Stimulated activated CD8-positive, alpha-beta memory T cell treated with anti-CD3 and anti-CD28 coated beads, Interleukin-12 subunit alpha, Interleukin-12 subunit beta, amount 100 ng/mL, for 4 hours (primary cell): ENCODE data around the gene NEK5.
"Not testable (repeated sequence)": the region's sequence is repeated elsewhere in the genome, so short reads cannot be mapped to it uniquely, and the experiment has no call there.

Experiments used
- DNase-seq: peaks from one replicate; pipeline ENCODE4 v3.0.0-alpha.2; 2020; ENCODE audit warnings: low read depth

Gene NEK5

GRCh38 chr13:52136763-52137162 lies 7.9 kb upstream of the NEK5 start:
- DNase-seq: no peak

GRCh38 chr13:52130641-52131040 lies 1.8 kb upstream of the NEK5 start:
- DNase-seq: no peak

GRCh38 chr13:52127783-52128702 lies 830 bp downstream of the NEK5 start:
- peak; percentile 9 for DNase-seq

- no peak for DNase-seq
Observed at GRCh38 chr13:52127378-52127777, 1.5 kb downstream of the NEK5 start.

- no peak for DNase-seq
Observed at GRCh38 chr13:52125547-52125946, 3.3 kb downstream of the NEK5 start.

GRCh38 chr13:52118595-52118994 lies 10.3 kb downstream of the NEK5 start:
- DNase-seq: no peak

- no peak for DNase-seq
Observed at GRCh38 chr13:52118095-52118494, 10.8 kb downstream of the NEK5 start.

GRCh38 chr13:52112591-52112990 lies 16.3 kb downstream of the NEK5 start:
- no peak for DNase-seq

GRCh38 chr13:52109116-52109670 lies 19.7 kb downstream of the NEK5 start:
- DNase-seq: no peak

- no peak for DNase-seq
Observed at GRCh38 chr13:52105841-52106240, 23.0 kb downstream of the NEK5 start.

- DNase-seq: no peak
Observed at GRCh38 chr13:52104624-52105023, 24.2 kb downstream of the NEK5 start.

GRCh38 chr13:52103386-52103785 lies 25.5 kb downstream of the NEK5 start:
- no peak for DNase-seq

GRCh38 chr13:52102423-52102822 lies 26.4 kb downstream of the NEK5 start:
- not testable (repeated sequence) for DNase-seq

GRCh38 chr13:52097197-52097596 lies 31.7 kb downstream of the NEK5 start:
- no peak for DNase-seq

- DNase-seq: no peak
Observed at GRCh38 chr13:52096748-52097147, 32.1 kb downstream of the NEK5 start.

- no peak for DNase-seq
Observed at GRCh38 chr13:52096062-52096461, 32.8 kb downstream of the NEK5 start.

GRCh38 chr13:52092087-52092486 lies 36.8 kb downstream of the NEK5 start:
- no peak for DNase-seq

- no peak for DNase-seq
Observed at GRCh38 chr13:52091473-52091872, 37.4 kb downstream of the NEK5 start.

GRCh38 chr13:52085421-52085820 lies 43.5 kb downstream of the NEK5 start:
- DNase-seq: no peak

GRCh38 chr13:52084981-52085380 lies 43.9 kb downstream of the NEK5 start:
- DNase-seq: not testable (repeated sequence)

- no peak for DNase-seq
Observed at GRCh38 chr13:52082601-52083000, 46.3 kb downstream of the NEK5 start.

GRCh38 chr13:52079891-52080290 lies 49.0 kb downstream of the NEK5 start:
- DNase-seq: not testable (repeated sequence)

- DNase-seq: no peak
Observed at GRCh38 chr13:52070929-52071523, 57.8 kb downstream of the NEK5 start.
